ENCODE measurements around the gene LEAP2. TPM values are rescaled to one million over a fixed set of nuclear protein-coding genes. Genes with fewer than 3 reads are reported as not detected.

Gene LEAP2
- total and polyA plus RNA-seq, 10 of the 15 experiments (the other 5 are each of a cell fraction or from before 2014, with no cell fraction given): 1.9 to 8.8 (median 2.3) TPM

DNA sequence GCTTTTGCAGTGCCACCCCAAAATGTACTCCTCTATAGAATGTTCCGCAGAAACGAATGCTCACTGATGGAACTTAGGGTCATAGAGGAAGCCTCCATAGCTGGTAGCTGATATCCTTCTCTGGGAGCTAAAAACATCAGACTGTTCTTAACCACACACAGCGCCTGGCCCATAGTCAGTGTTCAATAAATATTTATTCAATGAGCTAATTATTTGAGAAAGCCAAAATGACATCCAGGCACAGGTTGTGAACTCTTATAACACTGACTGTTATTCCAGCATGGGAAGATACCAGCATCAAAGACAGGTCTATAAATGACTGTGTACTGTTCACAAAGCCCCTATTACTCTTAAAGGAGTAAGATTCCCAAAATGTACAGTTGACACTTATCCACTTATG lies 20.1 kb upstream of the LEAP2 start:
- in situ Hi-C loops (cut with MboI): no loop called here
- no peak overlapping the region for H3K4me3 ChIP-seq
- no peaks in the 10 kb centered on the region for H3K4me1 ChIP-seq (ENCODE audit: control insufficient read depth, insufficient read depth, low read length)
- H3K79me2 ChIP-seq (ENCODE audit: control insufficient read depth, insufficient read depth, low read length): no peaks in the 10 kb centered on the region
- no peaks in the 10 kb centered on the region for H3K9me3 ChIP-seq (replicated peaks; ENCODE audit: control insufficient read depth, insufficient read depth, low read length)
- intact Hi-C loops (cut with micrococcal nuclease; ENCODE audit: unreplicated experiment): no loop called here
- H3K4me2 ChIP-seq (ENCODE audit: control insufficient read depth, insufficient read depth): no peak overlapping the region
- POLR2A ChIA-PET: interaction anchor here (1.2 to 3.0 kb wide), 2 partner anchors 8 to 606 kb away, joined by 3 to 13 read pairs; no protein-coding TSS in a partner anchor
- no peak overlapping the region for H3K9ac ChIP-seq (ENCODE audit: control insufficient read depth, insufficient read depth, low read length)
- no peak for DNase-seq (ENCODE audit: low read depth, low spot score)
- WGBS (ENCODE audit: insufficient coverage, insufficient replicate concordance, low lambda C conversion rate, missing lambda C conversion rate): 83% methylated on average over 3 of the region's 3 CpGs
- TF ChIP-seq ESRRA (IDR thresholded peaks at IDR 0.05; ENCODE audit: low read length) (no peak), CEBPB (IDR thresholded peaks at IDR 0.05; ENCODE audit: borderline replicate concordance in 1 of 2, low read depth in 2 of 2, low read length in 2 of 2) (no peak), ZBED1 (IDR thresholded peaks at IDR 0.05; ENCODE audit: borderline replicate concordance) (no peak), RAD21 (IDR thresholded peaks at IDR 0.05; ENCODE audit: insufficient read depth, low read depth, low read length) (no peak), JUND (IDR thresholded peaks at IDR 0.05; ENCODE audit: low read depth, low read length) (no peak), HDAC6 (IDR thresholded peaks at IDR 0.05; ENCODE audit: unreplicated experiment) (no peak), SREBF1 (IDR thresholded peaks at IDR 0.05; ENCODE audit: low read length) (no peak), MEF2A (IDR thresholded peaks at IDR 0.05; ENCODE audit: insufficient read depth, low read depth, low read length) (no peak), KDM1A (IDR thresholded peaks at IDR 0.05; ENCODE audit: borderline replicate concordance) (no peak), BCL11A (IDR thresholded peaks at IDR 0.05; ENCODE audit: low read depth, low read length) (no peak), ZNF217 (IDR thresholded peaks at IDR 0.05) (no peak), SRF (IDR thresholded peaks at IDR 0.05; ENCODE audit: low read depth in 2 of 2, low read length in 2 of 2) (no peak), WRNIP1 (IDR thresholded peaks at IDR 0.05; ENCODE audit: borderline replicate concordance, low read depth, low read length) (no peak)
- TF ChIP-seq, protein P1, sequence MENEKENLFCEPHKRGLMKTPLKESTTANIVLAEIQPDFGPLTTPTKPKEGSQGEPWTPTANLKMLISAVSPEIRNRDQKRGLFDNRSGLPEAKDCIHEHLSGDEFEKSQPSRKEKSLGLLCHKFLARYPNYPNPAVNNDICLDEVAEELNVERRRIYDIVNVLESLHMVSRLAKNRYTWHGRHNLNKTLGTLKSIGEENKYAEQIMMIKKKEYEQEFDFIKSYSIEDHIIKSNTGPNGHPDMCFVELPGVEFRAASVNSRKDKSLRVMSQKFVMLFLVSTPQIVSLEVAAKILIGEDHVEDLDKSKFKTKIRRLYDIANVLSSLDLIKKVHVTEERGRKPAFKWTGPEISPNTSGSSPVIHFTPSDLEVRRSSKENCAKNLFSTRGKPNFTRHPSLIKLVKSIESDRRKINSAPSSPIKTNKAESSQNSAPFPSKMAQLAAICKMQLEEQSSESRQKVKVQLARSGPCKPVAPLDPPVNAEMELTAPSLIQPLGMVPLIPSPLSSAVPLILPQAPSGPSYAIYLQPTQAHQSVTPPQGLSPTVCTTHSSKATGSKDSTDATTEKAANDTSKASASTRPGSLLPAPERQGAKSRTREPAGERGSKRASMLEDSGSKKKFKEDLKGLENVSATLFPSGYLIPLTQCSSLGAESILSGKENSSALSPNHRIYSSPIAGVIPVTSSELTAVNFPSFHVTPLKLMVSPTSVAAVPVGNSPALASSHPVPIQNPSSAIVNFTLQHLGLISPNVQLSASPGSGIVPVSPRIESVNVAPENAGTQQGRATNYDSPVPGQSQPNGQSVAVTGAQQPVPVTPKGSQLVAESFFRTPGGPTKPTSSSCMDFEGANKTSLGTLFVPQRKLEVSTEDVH (IDR thresholded peaks at IDR 0.05; ENCODE audit: low read depth, partially characterized antibody): no peak
- TF ChIP-seq, protein P2, sequence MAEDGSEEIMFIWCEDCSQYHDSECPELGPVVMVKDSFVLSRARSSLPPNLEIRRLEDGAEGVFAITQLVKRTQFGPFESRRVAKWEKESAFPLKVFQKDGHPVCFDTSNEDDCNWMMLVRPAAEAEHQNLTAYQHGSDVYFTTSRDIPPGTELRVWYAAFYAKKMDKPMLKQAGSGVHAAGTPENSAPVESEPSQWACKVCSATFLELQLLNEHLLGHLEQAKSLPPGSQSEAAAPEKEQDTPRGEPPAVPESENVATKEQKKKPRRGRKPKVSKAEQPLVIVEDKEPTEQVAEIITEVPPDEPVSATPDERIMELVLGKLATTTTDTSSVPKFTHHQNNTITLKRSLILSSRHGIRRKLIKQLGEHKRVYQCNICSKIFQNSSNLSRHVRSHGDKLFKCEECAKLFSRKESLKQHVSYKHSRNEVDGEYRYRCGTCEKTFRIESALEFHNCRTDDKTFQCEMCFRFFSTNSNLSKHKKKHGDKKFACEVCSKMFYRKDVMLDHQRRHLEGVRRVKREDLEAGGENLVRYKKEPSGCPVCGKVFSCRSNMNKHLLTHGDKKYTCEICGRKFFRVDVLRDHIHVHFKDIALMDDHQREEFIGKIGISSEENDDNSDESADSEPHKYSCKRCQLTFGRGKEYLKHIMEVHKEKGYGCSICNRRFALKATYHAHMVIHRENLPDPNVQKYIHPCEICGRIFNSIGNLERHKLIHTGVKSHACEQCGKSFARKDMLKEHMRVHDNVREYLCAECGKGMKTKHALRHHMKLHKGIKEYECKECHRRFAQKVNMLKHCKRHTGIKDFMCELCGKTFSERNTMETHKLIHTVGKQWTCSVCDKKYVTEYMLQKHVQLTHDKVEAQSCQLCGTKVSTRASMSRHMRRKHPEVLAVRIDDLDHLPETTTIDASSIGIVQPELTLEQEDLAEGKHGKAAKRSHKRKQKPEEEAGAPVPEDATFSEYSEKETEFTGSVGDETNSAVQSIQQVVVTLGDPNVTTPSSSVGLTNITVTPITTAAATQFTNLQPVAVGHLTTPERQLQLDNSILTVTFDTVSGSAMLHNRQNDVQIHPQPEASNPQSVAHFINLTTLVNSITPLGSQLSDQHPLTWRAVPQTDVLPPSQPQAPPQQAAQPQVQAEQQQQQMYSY (CRISPR knock-in tag; IDR thresholded peaks at IDR 0.05): no peak
- TF ChIP-seq, protein P3, sequence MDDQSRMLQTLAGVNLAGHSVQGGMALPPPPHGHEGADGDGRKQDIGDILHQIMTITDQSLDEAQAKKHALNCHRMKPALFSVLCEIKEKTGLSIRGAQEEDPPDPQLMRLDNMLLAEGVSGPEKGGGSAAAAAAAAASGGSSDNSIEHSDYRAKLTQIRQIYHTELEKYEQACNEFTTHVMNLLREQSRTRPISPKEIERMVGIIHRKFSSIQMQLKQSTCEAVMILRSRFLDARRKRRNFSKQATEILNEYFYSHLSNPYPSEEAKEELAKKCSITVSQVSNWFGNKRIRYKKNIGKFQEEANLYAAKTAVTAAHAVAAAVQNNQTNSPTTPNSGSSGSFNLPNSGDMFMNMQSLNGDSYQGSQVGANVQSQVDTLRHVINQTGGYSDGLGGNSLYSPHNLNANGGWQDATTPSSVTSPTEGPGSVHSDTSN (IDR thresholded peaks at IDR 0.05; ENCODE audit: insufficient replicate concordance, low read depth, low read length): no peak
- SMC1A ChIA-PET (ENCODE audit: uncharacterized antibody, unreplicated experiment): interaction anchor here (1.0 to 1.3 kb wide), 3 partner anchors 11 to 347 kb away, joined by 3 to 4 read pairs (median 3); no protein-coding TSS in a partner anchor
- H3K27me3 ChIP-seq (replicated peaks in 1 of 2; ENCODE audit: control insufficient read depth in 2 of 2, insufficient read depth in 2 of 2, low read length in 1 of 2): no peaks in the 10 kb centered on the region
- CTCF ChIA-PET: interaction anchor here (1.2 to 2.7 kb wide), 3 partner anchors 11 to 52 kb away, joined by 3 to 15 read pairs (median 4); no protein-coding TSS in a partner anchor
- RAD21 ChIA-PET (ENCODE audit: unreplicated experiment): no interaction called here
- H3K27ac ChIP-seq (ENCODE audit: control insufficient read depth, insufficient read depth): no peak overlapping the region
- H2AFZ ChIP-seq (ENCODE audit: control insufficient read depth, low read depth, low read length): no peak overlapping the region
- FAIRE-seq: no peak
- ATAC-seq: no peak
- no peaks in the 10 kb centered on the region for H3K36me3 ChIP-seq (ENCODE audit: control insufficient read depth in 2 of 2, insufficient read depth in 2 of 2, low read length in 1 of 2)
- BruUV-seq (replicated peaks): no TSS peak
- no peaks in the 10 kb centered on the region for H4K20me1 ChIP-seq (ENCODE audit: control insufficient read depth, insufficient read depth)

Data from GM12878 (cell line).